Activated CD8-positive, alpha-beta T cell treated with anti-CD3 and anti-CD28 coated beads, Interleukin-2, amount 10 ng/mL, durations not matched to agents 7 days and 5 days (primary cell): ENCODE data around the gene RBFOX2. TPM values are rescaled to one million over a fixed set of nuclear protein-coding genes. Genes with fewer than 3 reads are reported as not detected.

Experiments used
- ATAC-seq: fragments of 150-1000 bp; cut with Tn5 transposase; one replicate; pipeline ENCODE4 v1.10.0; 2021; ENCODE audit warnings: moderate library complexity
- CTCF ChIA-PET: fragments of 350-600 bp; sonication (Branson Sonifier 250); formaldehyde crosslinking; loops from one replicate; lab custom pipeline; 2021; ENCODE audit warnings: antibody characterized with exemption; lab: Charles Lee
- POLR2A ChIA-PET: fragments of 350-600 bp; sonication (Branson Sonifier 250); formaldehyde crosslinking; loops from one replicate; lab custom pipeline; 2021; ENCODE audit warnings: antibody characterized with exemption; lab: Charles Lee
- DNase-seq: peaks from one replicate; pipeline ENCODE4 v3.0.0-alpha.2; 2020
- H3K27ac Mint-ChIP-seq: one replicate; pipeline ENCODE4 v1.8.0; 2021; ENCODE audit warnings: mild to moderate bottlenecking, mixed read lengths
- H3K27me3 Mint-ChIP-seq: one replicate; pipeline ENCODE4 v1.8.0; 2021; ENCODE audit warnings: low read depth, mixed read lengths
- H3K36me3 Mint-ChIP-seq: one replicate; pipeline ENCODE4 v1.8.0; 2021; ENCODE audit warnings: low read depth, mixed read lengths
- H3K4me1 Mint-ChIP-seq: one replicate; pipeline ENCODE4 v1.8.0; 2021; ENCODE audit warnings: low read depth, mixed read lengths
- H3K4me3 Mint-ChIP-seq: one replicate; pipeline ENCODE4 v1.8.0; 2021; ENCODE audit warnings: mild to moderate bottlenecking, mixed read lengths
- H3K9me3 Mint-ChIP-seq: one replicate; pipeline ENCODE4 v1.8.0; 2022; ENCODE audit warnings: mixed read lengths; ENCODE audit not compliant: insufficient read depth
- total RNA-seq, 2 experiments: library from RNA; stranded (reverse); gene quantifications; one replicate each; pipeline ENCODE4 v1.2.3, GENCODE V29; 2021

The RBFOX2 gene
- total RNA-seq, 2 experiments from 2014 or later: 0.03 to 0.37 TPM

- Mint-ChIP-seq H3K4me1 (no peaks in the 10 kb centered on the region), H3K36me3 (no peaks in the 10 kb centered on the region), H3K9me3 (no peaks in the 10 kb centered on the region), H3K27ac (no peak overlapping the region), H3K27me3 (peaks cover 12% of the 10 kb centered on the region), H3K4me3 (no peak overlapping the region)
- ChIA-PET POLR2A (no interaction called here), CTCF (interaction anchor here (0.9 kb wide), 1 partner anchor 172 kb away, joined by 3 read pairs; no protein-coding TSS in a partner anchor)
- DNase-seq (no peak), ATAC-seq (no peak)
Measured at GRCh38 chr22:35893698-35894097, 134.9 kb downstream of the RBFOX2 start.

GRCh38 chr22:35892192-35892591 lies 136.4 kb downstream of the RBFOX2 start:
- Mint-ChIP-seq H3K36me3 (no peaks in the 10 kb centered on the region), H3K27me3 (peaks cover 12% of the 10 kb centered on the region), H3K9me3 (no peaks in the 10 kb centered on the region), H3K4me1 (no peaks in the 10 kb centered on the region), H3K27ac (no peak overlapping the region), H3K4me3 (no peak overlapping the region)
- CTCF ChIA-PET: no interaction called here
- DNase-seq (no peak), ATAC-seq (no peak)
- POLR2A ChIA-PET: no interaction called here

GRCh38 chr22:35891442-35891841 lies 137.2 kb downstream of the RBFOX2 start:
- no peak overlapping the region for H3K4me3 Mint-ChIP-seq
- ChIA-PET POLR2A (no interaction called here), CTCF (no interaction called here)
- H3K36me3 Mint-ChIP-seq: no peaks in the 10 kb centered on the region
- no peak for DNase-seq
- no peaks in the 10 kb centered on the region for H3K9me3 Mint-ChIP-seq
- ATAC-seq: no peak
- no peaks in the 10 kb centered on the region for H3K4me1 Mint-ChIP-seq
- no peak overlapping the region for H3K27ac Mint-ChIP-seq
- peaks cover 12% of the 10 kb centered on the region for H3K27me3 Mint-ChIP-seq

GRCh38 chr22:35889071-35889470 lies 139.6 kb downstream of the RBFOX2 start:
- H3K4me1 Mint-ChIP-seq: no peaks in the 10 kb centered on the region
- no peak overlapping the region for H3K4me3 Mint-ChIP-seq
- ATAC-seq: no peak
- H3K27me3 Mint-ChIP-seq: peaks cover 10% of the 10 kb centered on the region
- no peak overlapping the region for H3K27ac Mint-ChIP-seq
- DNase-seq: no peak
- POLR2A ChIA-PET: no interaction called here
- CTCF ChIA-PET: no interaction called here
- no peaks in the 10 kb centered on the region for H3K36me3 Mint-ChIP-seq
- H3K9me3 Mint-ChIP-seq: no peaks in the 10 kb centered on the region

- peaks cover 9% of the 10 kb centered on the region for H3K27me3 Mint-ChIP-seq
- DNase-seq: no peak
- ChIA-PET CTCF (no interaction called here), POLR2A (no interaction called here)
- peaks cover 4% of the 10 kb centered on the region for H3K4me1 Mint-ChIP-seq
- H3K36me3 Mint-ChIP-seq: no peaks in the 10 kb centered on the region
- H3K27ac Mint-ChIP-seq: no peak overlapping the region
- ATAC-seq: no peak
- H3K9me3 Mint-ChIP-seq: no peaks in the 10 kb centered on the region
- H3K4me3 Mint-ChIP-seq: no peak overlapping the region
Measured at GRCh38 chr22:35888181-35888870, 140.3 kb downstream of the RBFOX2 start.

GRCh38 chr22:35887296-35887875 lies 141.2 kb downstream of the RBFOX2 start:
- Mint-ChIP-seq H3K36me3 (no peaks in the 10 kb centered on the region), H3K4me3 (no peak overlapping the region), H3K27me3 (peaks cover 5% of the 10 kb centered on the region), H3K9me3 (no peaks in the 10 kb centered on the region), H3K27ac (no peak overlapping the region), H3K4me1 (peaks cover 13% of the 10 kb centered on the region)
- ATAC-seq: no peak
- ChIA-PET POLR2A (no interaction called here), CTCF (no interaction called here)
- no peak for DNase-seq

GRCh38 chr22:35886309-35886708 lies 142.3 kb downstream of the RBFOX2 start:
- ChIA-PET CTCF (no interaction called here), POLR2A (no interaction called here)
- DNase-seq (no peak), ATAC-seq (no peak)
- Mint-ChIP-seq H3K36me3 (no peaks in the 10 kb centered on the region), H3K27me3 (no peaks in the 10 kb centered on the region), H3K9me3 (no peaks in the 10 kb centered on the region), H3K4me3 (no peak overlapping the region), H3K27ac (no peak overlapping the region), H3K4me1 (peaks cover 16% of the 10 kb centered on the region)

GRCh38 chr22:35884529-35884928 lies 144.1 kb downstream of the RBFOX2 start:
- no peaks in the 10 kb centered on the region for H3K36me3 Mint-ChIP-seq
- no peaks in the 10 kb centered on the region for H3K9me3 Mint-ChIP-seq
- no peak overlapping the region for H3K4me3 Mint-ChIP-seq
- ATAC-seq (no peak), DNase-seq (no peak)
- CTCF ChIA-PET: interaction anchor here (1.3 kb wide), 1 partner anchor 181 kb away, joined by 3 read pairs; no protein-coding TSS in a partner anchor
- H3K4me1 Mint-ChIP-seq: peaks cover 16% of the 10 kb centered on the region
- POLR2A ChIA-PET: no interaction called here
- no peaks in the 10 kb centered on the region for H3K27me3 Mint-ChIP-seq
- no peak overlapping the region for H3K27ac Mint-ChIP-seq

GRCh38 chr22:35883031-35883620 lies 145.5 kb downstream of the RBFOX2 start:
- no peak overlapping the region for H3K27ac Mint-ChIP-seq
- H3K4me3 Mint-ChIP-seq: no peak overlapping the region
- H3K9me3 Mint-ChIP-seq: no peaks in the 10 kb centered on the region
- H3K36me3 Mint-ChIP-seq: no peaks in the 10 kb centered on the region
- peaks cover 16% of the 10 kb centered on the region for H3K4me1 Mint-ChIP-seq
- no peak for DNase-seq
- POLR2A ChIA-PET: no interaction called here
- peak; percentile 33 for ATAC-seq
- CTCF ChIA-PET: interaction anchor here (1.4 kb wide), 1 partner anchor 12 kb away, joined by 3 read pairs; no protein-coding TSS in a partner anchor
- H3K27me3 Mint-ChIP-seq: no peaks in the 10 kb centered on the region

- DNase-seq (no peak), ATAC-seq (no peak)
- Mint-ChIP-seq H3K4me3 (no peak overlapping the region), H3K27ac (no peak overlapping the region), H3K27me3 (no peaks in the 10 kb centered on the region), H3K4me1 (peaks cover 16% of the 10 kb centered on the region), H3K36me3 (no peaks in the 10 kb centered on the region), H3K9me3 (no peaks in the 10 kb centered on the region)
- ChIA-PET CTCF (interaction anchor here (1.4 kb wide), 1 partner anchor 11 kb away, joined by 3 read pairs; no protein-coding TSS in a partner anchor), POLR2A (interaction anchor here (0.7 to 1.2 kb wide), 2 partner anchors 32 to 41 kb away, joined by 3 to 4 read pairs; no protein-coding TSS in a partner anchor)
Measured at GRCh38 chr22:35882211-35883030, 146.2 kb downstream of the RBFOX2 start.

- H3K27ac Mint-ChIP-seq: no peak overlapping the region
- H3K4me1 Mint-ChIP-seq: peaks cover 16% of the 10 kb centered on the region
- H3K9me3 Mint-ChIP-seq: no peaks in the 10 kb centered on the region
- ChIA-PET POLR2A (interaction anchor here (1.4 kb wide), 1 partner anchor 19 kb away, joined by 3 read pairs; no protein-coding TSS in a partner anchor), CTCF (interaction anchor here (0.6 to 1.2 kb wide), 2 partner anchors 36 to 126 kb away, joined by 3 read pairs; no protein-coding TSS in a partner anchor)
- no peak overlapping the region for H3K4me3 Mint-ChIP-seq
- H3K36me3 Mint-ChIP-seq: no peaks in the 10 kb centered on the region
- no peak for DNase-seq
- no peak for ATAC-seq
- no peaks in the 10 kb centered on the region for H3K27me3 Mint-ChIP-seq
Measured at GRCh38 chr22:35879351-35879750, 149.3 kb downstream of the RBFOX2 start.
